Trophoblast cell (in vitro differentiated cells and primary cell): ENCODE data around the gene HMX1.

Source experiments
- DNase-seq, 2 donors: peaks; one replicate each; pipeline ENCODE4 v3.0.0-alpha.2; 2016
- H2AFZ ChIP-seq: 2 replicates; pipeline ENCODE4 v1.6.1; 2013; ENCODE audit warnings: low read length, moderate library complexity, mild to moderate bottlenecking; ENCODE audit not compliant: insufficient read depth, poor library complexity
- H2AK5ac ChIP-seq: 2 replicates; pipeline ENCODE4 v1.6.1; 2013; ENCODE audit warnings: mild to moderate bottlenecking, low read length
- H2BK120ac ChIP-seq: 2 replicates; pipeline ENCODE4 v1.6.1; 2013; ENCODE audit warnings: low read length, mild to moderate bottlenecking, moderate library complexity; ENCODE audit not compliant: insufficient read depth, poor library complexity
- H2BK12ac ChIP-seq: 2 replicates; pipeline ENCODE4 v1.6.1; 2013; ENCODE audit warnings: mild to moderate bottlenecking, low read length, moderate library complexity
- H2BK5ac ChIP-seq: 2 replicates; pipeline ENCODE4 v1.6.1; 2013; ENCODE audit warnings: low read length, low read depth, moderate library complexity, mild to moderate bottlenecking; ENCODE audit not compliant: poor library complexity
- H3K14ac ChIP-seq: 2 replicates; pipeline ENCODE4 v1.6.1; 2013; ENCODE audit warnings: mild to moderate bottlenecking, low read length
- H3K18ac ChIP-seq: 2 replicates; pipeline ENCODE4 v1.6.1; 2013; ENCODE audit warnings: mild to moderate bottlenecking, low read length
- H3K23ac ChIP-seq: 2 replicates; pipeline ENCODE4 v1.6.1; 2013; ENCODE audit warnings: low read length
- H3K27ac ChIP-seq: 2 replicates; pipeline ENCODE4 v1.5.1; 2013; ENCODE audit warnings: low read depth, mild to moderate bottlenecking, inconsistent platforms, low read length, moderate library complexity
- H3K27me3 ChIP-seq: 2 replicates; pipeline ENCODE4 v1.6.1; 2013; ENCODE audit warnings: inconsistent platforms, mild to moderate bottlenecking, low read length, moderate library complexity; ENCODE audit not compliant: insufficient read depth
- H3K36me3 ChIP-seq, 2 experiments: 1 replicate in 1 of 2; 2 replicates in 1 of 2; pipeline ENCODE4 v1.6.1; 2013; ENCODE audit warnings: low read length in 2 of 2, mild to moderate bottlenecking in 2 of 2, moderate library complexity in 1 of 2; ENCODE audit not compliant: insufficient read depth in 2 of 2, control insufficient read depth in 1 of 2
- H3K4ac ChIP-seq: 2 replicates; pipeline ENCODE4 v1.6.1; 2013; ENCODE audit warnings: low read depth, mild to moderate bottlenecking, low read length, moderate library complexity
- H3K4me1 ChIP-seq, 2 experiments: 1 replicate in 1 of 2; 2 replicates in 1 of 2; pipeline ENCODE4 v1.6.1; 2013; ENCODE audit warnings: low read length in 2 of 2, mild to moderate bottlenecking in 2 of 2, moderate library complexity in 1 of 2; ENCODE audit not compliant: insufficient read depth in 2 of 2, control insufficient read depth in 1 of 2
- H3K4me2 ChIP-seq: 2 replicates; pipeline ENCODE4 v1.6.1; 2013; ENCODE audit warnings: inconsistent platforms, mild to moderate bottlenecking, low read length, moderate library complexity
- H3K4me3 ChIP-seq: 2 replicates; pipeline ENCODE4 v1.5.1; 2013; ENCODE audit warnings: mild to moderate bottlenecking, low read depth, low read length, inconsistent platforms
- H3K79me1 ChIP-seq: one replicate; pipeline ENCODE4 v1.6.1; 2013; ENCODE audit warnings: low read length
- H3K79me2 ChIP-seq: 2 replicates; pipeline ENCODE4 v1.6.1; 2013; ENCODE audit warnings: low read length, mild to moderate bottlenecking; ENCODE audit not compliant: control insufficient read depth, insufficient read depth, poor library complexity
- H3K9ac ChIP-seq: 2 replicates; pipeline ENCODE4 v1.6.1; 2013; ENCODE audit warnings: mild to moderate bottlenecking, low read length
- H3K9me3 ChIP-seq: 2 replicates; pipeline ENCODE4 v1.6.1; 2013; ENCODE audit warnings: low read depth, mild to moderate bottlenecking, control low read depth, inconsistent platforms, low read length; ENCODE audit not compliant: insufficient read depth
- H4K12ac ChIP-seq: 2 replicates; pipeline ENCODE4 v1.6.1; 2013; ENCODE audit warnings: low read depth, mild to moderate bottlenecking, low read length, moderate library complexity
- H4K8ac ChIP-seq: 2 replicates; pipeline ENCODE4 v1.6.1; 2013; ENCODE audit warnings: low read depth, mild to moderate bottlenecking, low read length, moderate library complexity
- H4K91ac ChIP-seq: one replicate; pipeline ENCODE4 v1.6.1; 2013; ENCODE audit warnings: low read depth, mild to moderate bottlenecking, low read length, moderate library complexity
- WGBS: extraction: QIAGEN DNeasy Blood & Tissue Kit; methylation state at CpG from one replicate; pipeline ENCODE4 v1.1.7; 2013; ENCODE audit warnings: missing lambda C conversion rate; ENCODE audit not compliant: insufficient read length, insufficient coverage; ENCODE audit errors: extremely low coverage; 5-methylcytosine and 5-hydroxymethylcytosine counted together

Gene HMX1

GRCh38 chr4:8878421-8878820 is 6.8 kb upstream of the HMX1 start:
- Histone ChIP-seq H3K79me2 (no peaks in the 10 kb centered on the region), H2BK5ac (no peak overlapping the region), H3K27ac (no peak overlapping the region), H3K4ac (no peak overlapping the region), H3K4me2 (no peak overlapping the region), H3K4me1 (no peaks in the 10 kb centered on the region), H4K12ac (no peak overlapping the region), H3K23ac (no peak overlapping the region), H3K4me3 (no peak overlapping the region), H3K27me3 (peaks cover 55% of the 10 kb centered on the region), H2AK5ac (no peak overlapping the region), H3K9me3 (peaks cover 4% of the 10 kb centered on the region), H2BK12ac (no peak overlapping the region), H4K8ac (no peak overlapping the region), H3K36me3 (no peaks in the 10 kb centered on the region), H3K18ac (no peak overlapping the region), H3K14ac (no peak overlapping the region), H2AFZ (no peak overlapping the region), H3K79me1 (no peaks in the 10 kb centered on the region), H3K9ac (no peak overlapping the region), H2BK120ac (no peak overlapping the region), H4K91ac (no peak overlapping the region)
- WGBS, result no CpG with 5 or more reads among the region's 11 CpGs
- no peak for DNase-seq

DNA sequence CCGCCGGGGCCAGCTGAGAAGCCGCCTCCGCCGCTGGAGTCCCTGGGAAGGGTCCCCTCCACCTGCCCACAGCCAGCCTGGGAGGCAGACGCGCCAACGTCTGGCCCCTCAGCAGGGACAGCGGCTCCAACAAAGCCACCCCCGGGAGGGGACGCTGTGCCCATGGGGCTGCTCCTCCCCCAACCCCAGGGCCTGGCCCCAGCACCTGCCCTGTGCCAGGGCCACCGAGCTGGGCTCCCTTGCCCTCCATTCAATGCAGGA is 6.1 kb upstream of the HMX1 start:
- H3K27ac ChIP-seq, result no peak overlapping the region
- H4K12ac ChIP-seq, result no peak overlapping the region
- no peak overlapping the region for H2AK5ac ChIP-seq
- no peaks in the 10 kb centered on the region for H3K79me1 ChIP-seq
- H3K14ac ChIP-seq, result no peak overlapping the region
- H2BK120ac ChIP-seq, result no peak overlapping the region
- H3K9me3 ChIP-seq, result peaks cover 4% of the 10 kb centered on the region
- H4K91ac ChIP-seq, result no peak overlapping the region
- no peaks in the 10 kb centered on the region for H3K4me1 ChIP-seq
- no peaks in the 10 kb centered on the region for H3K36me3 ChIP-seq
- H3K79me2 ChIP-seq, result no peaks in the 10 kb centered on the region
- H2AFZ ChIP-seq, result no peak overlapping the region
- H4K8ac ChIP-seq, result no peak overlapping the region
- H3K4me2 ChIP-seq, result no peak overlapping the region
- WGBS, result no CpG with 5 or more reads among the region's 12 CpGs
- no peak overlapping the region for H3K4ac ChIP-seq
- no peak overlapping the region for H3K23ac ChIP-seq
- DNase-seq, result no peak
- H2BK12ac ChIP-seq, result no peak overlapping the region
- H3K4me3 ChIP-seq, result no peak overlapping the region
- no peak overlapping the region for H3K9ac ChIP-seq
- no peak overlapping the region for H3K18ac ChIP-seq
- H3K27me3 ChIP-seq, result peaks cover 62% of the 10 kb centered on the region
- no peak overlapping the region for H2BK5ac ChIP-seq

DNA sequence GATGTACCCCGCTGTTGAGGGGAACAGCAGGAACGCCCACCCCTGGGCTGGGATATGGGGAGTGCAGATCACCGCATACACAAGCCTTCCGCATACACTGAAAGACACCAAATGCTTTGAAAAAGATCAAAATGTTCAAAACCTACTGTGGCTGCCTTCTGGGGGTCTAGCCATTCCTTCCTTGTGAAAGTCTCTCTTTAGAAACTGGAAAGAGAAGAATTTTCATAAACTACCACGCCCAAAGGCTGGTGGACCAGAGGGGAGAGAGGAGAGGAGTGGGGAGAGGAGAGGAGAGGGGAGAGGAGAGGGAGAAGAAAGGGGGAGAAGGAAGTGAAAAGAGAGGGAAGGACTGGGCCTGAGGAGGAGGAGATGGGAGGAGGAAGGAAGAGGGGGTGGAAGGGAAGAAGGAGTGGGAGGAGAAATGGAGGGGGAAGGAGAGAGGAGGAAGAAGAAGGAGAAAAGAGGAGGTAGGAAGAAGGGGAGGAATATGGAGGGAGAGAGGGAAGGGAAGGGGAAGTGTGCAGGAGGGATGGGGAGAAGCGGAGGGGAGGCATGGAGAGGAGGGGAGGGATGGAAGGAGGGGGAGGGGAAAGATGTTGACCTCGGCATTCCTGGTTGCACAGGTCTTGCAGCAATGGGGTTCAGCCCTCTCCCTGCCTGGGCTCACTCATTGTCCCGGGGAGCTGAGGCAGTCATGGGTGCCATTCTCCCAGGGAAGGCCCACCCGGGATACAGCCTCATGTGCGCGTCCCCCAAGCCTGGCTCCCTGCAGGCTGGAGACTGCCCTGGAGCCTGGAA is 5.5 kb upstream of the HMX1 start:
- H3K36me3 ChIP-seq, result no peaks in the 10 kb centered on the region
- peaks cover 5% of the 10 kb centered on the region for H3K9me3 ChIP-seq
- H2AFZ ChIP-seq, result no peak overlapping the region
- H4K91ac ChIP-seq, result no peak overlapping the region
- H3K14ac ChIP-seq, result no peak overlapping the region
- H3K27me3 ChIP-seq, result peaks cover 67% of the 10 kb centered on the region
- H2BK12ac ChIP-seq, result no peak overlapping the region
- no peak overlapping the region for H2AK5ac ChIP-seq
- H2BK5ac ChIP-seq, result no peak overlapping the region
- H3K4me2 ChIP-seq, result no peak overlapping the region
- H3K4me3 ChIP-seq, result no peak overlapping the region
- no peak overlapping the region for H4K8ac ChIP-seq
- H3K18ac ChIP-seq, result no peak overlapping the region
- H3K27ac ChIP-seq, result no peak overlapping the region
- H4K12ac ChIP-seq, result no peak overlapping the region
- WGBS, result no CpG with 5 or more reads among the region's 11 CpGs
- H2BK120ac ChIP-seq, result no peak overlapping the region
- no peak overlapping the region for H3K4ac ChIP-seq
- H3K9ac ChIP-seq, result no peak overlapping the region
- no peaks in the 10 kb centered on the region for H3K79me1 ChIP-seq
- no peak overlapping the region for H3K23ac ChIP-seq
- DNase-seq, result no peak
- no peaks in the 10 kb centered on the region for H3K4me1 ChIP-seq
- H3K79me2 ChIP-seq, result no peaks in the 10 kb centered on the region

DNA sequence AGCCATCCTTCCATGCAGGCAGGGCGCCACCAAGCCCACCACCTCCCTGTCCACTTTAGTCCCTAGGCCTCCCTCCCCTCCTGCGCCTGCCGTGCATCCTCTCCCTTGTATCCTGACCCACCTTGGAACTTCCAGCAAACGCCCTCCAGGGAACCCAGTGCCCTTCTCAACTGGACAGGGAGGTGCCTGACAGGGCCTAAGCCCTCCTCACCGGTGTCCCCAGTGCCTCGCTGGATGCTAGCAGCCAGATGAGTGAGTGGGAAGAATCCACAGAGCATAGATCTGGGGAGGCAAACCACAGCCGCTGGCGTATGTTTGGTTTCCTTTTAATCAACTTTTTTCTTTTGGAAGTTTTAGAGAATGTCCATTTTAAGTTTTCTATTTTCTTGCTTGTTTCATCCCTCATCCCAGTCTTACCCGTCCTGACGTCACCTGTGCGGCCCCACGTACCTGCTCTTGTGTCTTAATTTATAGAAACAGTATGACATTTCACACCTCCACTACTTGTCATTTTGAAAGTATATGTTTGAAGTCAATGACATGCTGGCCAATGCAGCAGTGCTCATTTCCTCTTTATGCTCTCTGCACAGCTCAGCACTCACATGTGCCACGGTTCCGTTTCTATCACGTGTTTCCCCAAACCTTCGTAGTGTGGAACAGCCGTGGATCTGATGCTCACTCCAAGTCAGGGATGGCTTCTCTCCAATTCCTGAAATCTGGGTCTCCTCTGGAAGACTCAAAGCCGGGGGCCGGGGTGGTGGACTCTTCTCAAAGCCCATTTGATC is 3.4 kb upstream of the HMX1 start:
- no peak overlapping the region for H2BK12ac ChIP-seq
- no peak overlapping the region for H3K18ac ChIP-seq
- no peak overlapping the region for H3K23ac ChIP-seq
- H3K4ac ChIP-seq, result no peak overlapping the region
- no peaks in the 10 kb centered on the region for H3K79me2 ChIP-seq
- H3K4me3 ChIP-seq, result no peak overlapping the region
- no peak overlapping the region for H3K27ac ChIP-seq
- no peak overlapping the region for H2AFZ ChIP-seq
- DNase-seq, result no peak
- no peak overlapping the region for H4K91ac ChIP-seq
- no peak overlapping the region for H2BK5ac ChIP-seq
- no CpG with 5 or more reads among the region's 19 CpGs for whole genome bisulfite sequencing
- no peaks in the 10 kb centered on the region for H3K79me1 ChIP-seq
- peaks cover 5% of the 10 kb centered on the region for H3K9me3 ChIP-seq
- H2BK120ac ChIP-seq, result no peak overlapping the region
- H3K4me1 ChIP-seq, result peaks cover 2 to 3% of the 10 kb centered on the region in 2 experiments
- no peak overlapping the region for H4K8ac ChIP-seq
- no peak overlapping the region for H3K9ac ChIP-seq
- H3K4me2 ChIP-seq, result no peak overlapping the region
- H3K27me3 ChIP-seq, result peaks cover 84% of the 10 kb centered on the region
- H4K12ac ChIP-seq, result no peak overlapping the region
- H3K14ac ChIP-seq, result no peak overlapping the region
- H3K36me3 ChIP-seq, result no peaks in the 10 kb centered on the region
- H2AK5ac ChIP-seq, result no peak overlapping the region
